MG63 (cell line): ENCODE results near the gene SRSF10. TPM values are rescaled to one million over a fixed set of nuclear protein-coding genes. Genes with fewer than 3 reads are reported as not detected.

Experiments used
- DNase-seq: peaks from one replicate; pipeline ENCODE4 v3.0.0-alpha.2; 2020
- H3K27me3 ChIP-seq: fragments of 250-450 bp; sonication (Bioruptor Pico); 2 replicates; pipeline ENCODE4 v1.5.1; 2020; ENCODE audit warnings: mild to moderate bottlenecking, moderate library complexity
- H3K36me3 ChIP-seq: fragments of 250-450 bp; sonication (Bioruptor Pico); 2 replicates; pipeline ENCODE4 v1.5.1; 2020; ENCODE audit warnings: mild to moderate bottlenecking, moderate library complexity
- H3K4me3 ChIP-seq: fragments of 250-450 bp; sonication (Bioruptor Pico); 2 replicates; pipeline ENCODE4 v1.5.1; 2020; ENCODE audit warnings: mild to moderate bottlenecking, moderate library complexity
- H3K9me3 ChIP-seq: fragments of 250-450 bp; sonication (Bioruptor Pico); 2 replicates; pipeline ENCODE4 v1.5.1; 2020; ENCODE audit warnings: mild to moderate bottlenecking, moderate library complexity
- total RNA-seq: library from RNA; depleted of rRNA; stranded (reverse); fragments of >200 nt; shearing (Covaris generic); gene quantifications from 2 replicates; pipeline ENCODE4 v1.2.3, GENCODE V29; 2014; ENCODE audit warnings: low replicate concordance; rRNA removed

The SRSF10 gene
- total RNA-seq, 1 experiment from 2014 or later = 40.0 TPM

- Histone ChIP-seq H3K36me3 (no peaks in the 10 kb centered on the region), H3K9me3 (no peaks in the 10 kb centered on the region), H3K27me3 (no peaks in the 10 kb centered on the region), H3K4me3 (no peak overlapping the region)
- DNase-seq = no peak
Measured at GRCh38 chr1:23930270-23930669, 49.9 kb downstream of the SRSF10 start.

DNA sequence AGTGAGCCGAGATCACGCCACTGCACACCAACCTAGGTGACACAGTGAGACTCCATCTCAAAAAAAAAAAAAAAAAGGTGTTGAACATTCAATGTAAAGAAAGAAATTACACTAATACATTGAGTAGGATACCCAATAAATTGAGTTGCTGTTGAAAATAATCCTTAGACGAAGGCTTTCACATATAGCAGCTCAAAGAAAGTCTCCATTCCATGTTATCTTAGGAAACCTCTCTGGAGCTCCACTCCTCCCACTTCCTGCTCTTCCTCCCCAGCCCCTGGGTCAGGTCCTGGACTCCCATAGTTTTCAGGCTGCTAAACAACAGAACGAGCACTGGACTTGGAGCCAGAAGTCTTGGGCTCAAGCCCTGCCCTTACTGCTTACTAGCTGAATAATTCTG is 51.3 kb downstream of the SRSF10 start:
- no peaks in the 10 kb centered on the region for H3K27me3 ChIP-seq
- no peak for DNase-seq
- no peak overlapping the region for H3K4me3 ChIP-seq
- H3K36me3 ChIP-seq = no peaks in the 10 kb centered on the region
- H3K9me3 ChIP-seq = no peaks in the 10 kb centered on the region

- no peaks in the 10 kb centered on the region for H3K9me3 ChIP-seq
- H3K4me3 ChIP-seq = no peak overlapping the region
- no peaks in the 10 kb centered on the region for H3K27me3 ChIP-seq
- DNase-seq = no peak
- H3K36me3 ChIP-seq = no peaks in the 10 kb centered on the region
Measured at GRCh38 chr1:23927097-23927496, 53.0 kb downstream of the SRSF10 start.

- Histone ChIP-seq H3K4me3 (no peak overlapping the region), H3K27me3 (no peaks in the 10 kb centered on the region), H3K9me3 (no peaks in the 10 kb centered on the region), H3K36me3 (no peaks in the 10 kb centered on the region)
- DNase-seq = no peak
Measured at GRCh38 chr1:23925279-23925678, 54.8 kb downstream of the SRSF10 start.

GRCh38 chr1:23924601-23925000 is 55.5 kb downstream of the SRSF10 start:
- Histone ChIP-seq H3K4me3 (no peak overlapping the region), H3K36me3 (no peaks in the 10 kb centered on the region), H3K27me3 (no peaks in the 10 kb centered on the region), H3K9me3 (no peaks in the 10 kb centered on the region)
- no peak for DNase-seq

DNA sequence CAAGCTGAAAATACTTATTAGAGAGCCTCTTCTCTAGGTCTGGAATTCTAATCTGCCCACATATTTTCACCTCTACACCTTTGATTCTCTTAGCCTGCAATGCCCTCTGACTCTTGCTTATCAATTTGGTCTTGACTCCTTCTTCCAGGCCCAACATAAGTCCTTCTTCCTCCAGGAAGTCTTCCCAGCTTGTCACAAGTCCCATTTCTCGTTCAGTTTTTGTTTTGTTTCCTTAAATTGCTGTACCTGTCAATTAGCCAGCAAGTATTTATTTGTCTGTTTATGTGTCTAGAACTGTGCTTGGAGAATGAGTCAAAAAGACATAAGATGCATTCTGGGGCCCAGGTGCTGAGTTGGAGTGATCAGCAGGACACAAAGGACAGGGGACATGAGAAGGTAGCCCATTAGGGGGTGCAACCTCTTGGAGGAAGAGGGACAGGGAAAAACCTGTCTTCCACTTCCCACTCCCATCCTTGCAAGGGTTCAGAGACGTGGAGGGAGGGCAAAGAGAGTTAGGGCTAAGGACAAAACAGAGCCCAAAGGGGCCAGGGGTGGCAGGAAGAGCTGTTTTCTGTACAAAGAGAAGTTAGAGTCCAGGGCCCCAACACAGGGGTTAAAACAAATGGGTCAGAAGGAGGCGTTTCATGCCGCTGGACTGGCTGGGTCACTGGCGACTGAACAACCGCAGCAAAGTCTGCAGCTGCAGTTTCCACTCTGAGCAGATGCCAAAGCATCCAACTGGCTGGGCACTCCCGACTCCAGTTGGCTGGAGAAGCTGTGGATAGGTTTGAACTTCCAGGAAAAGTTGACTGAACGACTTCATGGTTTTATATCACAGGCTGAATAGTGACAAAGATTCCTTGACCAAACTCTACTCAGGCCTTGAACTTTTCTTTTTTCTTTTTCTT is 56.3 kb downstream of the SRSF10 start:
- no peaks in the 10 kb centered on the region for H3K36me3 ChIP-seq
- H3K9me3 ChIP-seq = no peaks in the 10 kb centered on the region
- H3K27me3 ChIP-seq = no peaks in the 10 kb centered on the region
- no peak for DNase-seq
- no peak overlapping the region for H3K4me3 ChIP-seq

- DNase-seq = no peak
- Histone ChIP-seq H3K27me3 (no peaks in the 10 kb centered on the region), H3K36me3 (no peaks in the 10 kb centered on the region), H3K4me3 (no peak overlapping the region), H3K9me3 (no peaks in the 10 kb centered on the region)
Measured at GRCh38 chr1:23922321-23922943, 57.7 kb downstream of the SRSF10 start.

DNA sequence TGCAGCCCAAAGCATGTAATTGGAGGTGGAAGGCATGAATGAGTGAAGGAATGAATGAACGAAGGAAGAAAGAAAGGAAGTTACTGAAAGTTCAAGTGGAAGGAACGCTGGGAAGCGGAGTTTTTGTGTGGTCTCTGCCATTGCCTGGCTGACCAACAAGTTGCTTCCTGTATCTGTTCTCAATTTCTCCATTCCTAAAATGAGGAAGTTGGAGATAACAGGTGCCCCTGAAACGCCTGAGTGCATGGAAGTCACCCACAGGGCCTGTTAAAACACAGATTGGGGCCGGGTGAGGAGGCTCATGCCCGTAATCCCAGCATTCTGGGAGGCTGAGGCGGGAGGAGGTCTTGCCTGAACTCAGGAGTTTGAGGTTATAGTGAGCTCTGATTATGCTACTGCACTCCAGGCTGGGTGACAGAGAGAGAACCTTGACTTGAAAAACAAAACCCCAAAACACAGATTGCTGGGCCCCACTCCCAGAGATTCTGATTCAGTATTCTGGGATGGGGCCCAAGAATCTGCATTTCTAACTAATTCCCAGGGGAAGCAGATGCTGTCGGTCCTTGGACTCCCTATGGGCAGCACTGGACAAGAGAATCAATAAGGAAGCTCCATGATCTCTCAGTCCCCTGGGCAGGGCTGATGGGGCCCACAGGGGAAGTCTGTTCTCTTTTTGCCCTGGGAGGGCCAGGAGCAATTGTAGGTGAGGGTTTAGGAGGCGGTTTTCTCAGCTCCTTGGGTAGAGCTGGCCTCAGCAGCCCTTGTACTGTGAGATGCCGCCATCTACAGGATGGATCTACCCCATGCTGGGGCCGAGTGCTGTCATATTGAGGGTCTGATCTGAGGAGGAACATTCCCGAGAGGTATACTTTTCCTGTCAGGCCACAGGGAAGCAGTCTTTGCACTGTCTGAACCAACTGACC is 63.7 kb downstream of the SRSF10 start:
- no peaks in the 10 kb centered on the region for H3K27me3 ChIP-seq
- H3K9me3 ChIP-seq = no peaks in the 10 kb centered on the region
- no peaks in the 10 kb centered on the region for H3K36me3 ChIP-seq
- DNase-seq = peak; percentile 48
- H3K4me3 ChIP-seq = no peak overlapping the region

GRCh38 chr1:23915466-23915865 is 64.7 kb downstream of the SRSF10 start:
- no peak overlapping the region for H3K4me3 ChIP-seq
- H3K9me3 ChIP-seq = no peaks in the 10 kb centered on the region
- no peaks in the 10 kb centered on the region for H3K36me3 ChIP-seq
- no peaks in the 10 kb centered on the region for H3K27me3 ChIP-seq
- DNase-seq = no peak

GRCh38 chr1:23914921-23915320 is 65.2 kb downstream of the SRSF10 start:
- DNase-seq = no peak
- H3K27me3 ChIP-seq = no peaks in the 10 kb centered on the region
- no peaks in the 10 kb centered on the region for H3K36me3 ChIP-seq
- no peak overlapping the region for H3K4me3 ChIP-seq
- H3K9me3 ChIP-seq = no peaks in the 10 kb centered on the region

Other genes with a start within 250 kb of the SRSF10 start
- 32.8 and 35.6 TPM in 2 replicates for gene ELOA, start 236.9 kb downstream of the SRSF10 start, total RNA-seq
- 64.2 and 116 TPM in 2 replicates for gene PITHD1, start 201.9 kb downstream of the SRSF10 start, total RNA-seq
- gene LYPLA2, start 189.2 kb downstream of the SRSF10 start, total RNA-seq = 38.5 and 68.6 TPM in 2 replicates
- gene GALE, start 179.6 kb downstream of the SRSF10 start, total RNA-seq = 45.4 and 123 TPM in 2 replicates
- 27.6 and 41.0 TPM in 2 replicates for gene HMGCL, start 154.9 kb downstream of the SRSF10 start, total RNA-seq
- gene FUCA1, start 112.0 kb downstream of the SRSF10 start, total RNA-seq = 9.5 and 9.8 TPM in 2 replicates
- gene CNR2, start 67.0 kb downstream of the SRSF10 start, total RNA-seq = not detected in 2 replicates
- 36.5 and 47.0 TPM in 2 replicates for gene PNRC2, start 20.5 kb downstream of the SRSF10 start, total RNA-seq
- gene MYOM3, start 131.8 kb upstream of the SRSF10 start, total RNA-seq = 0.13 TPM in 1 of 2 replicates, not detected in the other
- gene IL22RA1, start 162.8 kb upstream of the SRSF10 start, total RNA-seq = 0.86 TPM in 1 of 2 replicates, not detected in the other
- 0.25 and 0.36 TPM in 2 replicates for gene IFNLR1, start 207.0 kb upstream of the SRSF10 start, total RNA-seq